Gastrocnemius medialis (tissue), 4 donors: ENCODE measurements around the gene KCNQ2. TPM values are rescaled to one million over a fixed set of nuclear protein-coding genes. Genes with fewer than 3 reads are reported as not detected.

ENCODE experiments used
- ATAC-seq, 2 donors: fragments of 150-250 bp; one replicate each; pipeline ENCODE4 v1.9.1; 2016
- DNase-seq, 2 donors: peaks; one replicate each; pipeline ENCODE4 v3.0.0-alpha.2; 2019
- H3K27ac ChIP-seq, 4 donors: fragments of 200-600 bp; sonication (generic); 1 replicate in 1 of 4; 2 replicates in 3 of 4; pipeline ENCODE4 v1.5.1; 2016 to 2018; ENCODE audit warnings: mild to moderate bottlenecking in 2 of 4, moderate library complexity in 1 of 4
- H3K27me3 ChIP-seq, 3 donors: fragments of 200-600 bp; sonication (generic) in 2 of 3; 1 replicate in 1 of 3; 2 replicates in 2 of 3; pipeline versions ENCODE4 v1.5.1 to v1.6.0; 2016 to 2019; ENCODE audit warnings: mild to moderate bottlenecking in 1 of 3, moderate library complexity in 1 of 3
- H3K36me3 ChIP-seq, 2 donors: fragments of 200-600 bp; sonication (generic) in 1 of 2; one replicate each; pipeline ENCODE4 v1.5.1; 2017 to 2018
- H3K4me1 ChIP-seq, 2 donors: fragments of 200-600 bp; sonication (generic) in 1 of 2; one replicate each; pipeline ENCODE4 v1.5.1; 2016 to 2017; ENCODE audit warnings: mild to moderate bottlenecking in 2 of 2
- H3K4me3 ChIP-seq, 4 donors: fragments of 200-600 bp; sonication (generic) in 3 of 4; 1 replicate in 1 of 4; 2 replicates in 3 of 4; pipeline ENCODE4 v1.5.1; 2016 to 2019; ENCODE audit warnings: mild to moderate bottlenecking in 2 of 4
- H3K9me3 ChIP-seq, 3 donors: fragments of 200-600 bp; sonication (generic) in 2 of 3; 1 replicate in 1 of 3; 2 replicates in 2 of 3; pipeline ENCODE4 v1.5.1; 2016 to 2019
- POLR2A ChIP-seq, 2 donors: fragments of 450-650 bp; IDR thresholded peaks; one replicate each; pipeline ENCODE4 v1.6.1; 2017; ENCODE audit warnings: antibody characterized with exemption in 2 of 2, mild to moderate bottlenecking in 2 of 2, moderate library complexity in 2 of 2
- in situ Hi-C, 4 donors: fragments of 200-750 bp; cut with MboI; loops; one replicate each; pipeline versions ENCODE4 v1.15.0 to v1.8.0; 2017; ENCODE audit warnings: low sequenced_read_pairs in 4 of 4
- intact Hi-C: fragments of 100-400 bp; cut with DNase I; formaldehyde crosslinking; loops from one replicate; pipeline ENCODE4 v1.15.1; 2023; ENCODE audit warnings: low total_unique reads
- total RNA-seq, 4 donors: library from RNA; depleted of rRNA; stranded (reverse); fragments of >200 nt; gene quantifications; one replicate each; pipeline versions ENCODE4 v1.1.0 to v1.2.3, GENCODE V29; 2016
- TF ChIP-seq, protein P1 (sequence below), 5 experiments: fragments of 450-650 bp in 3 of 5; fragments of 200-600 bp in 2 of 5; sonication (generic) in 2 of 5; IDR thresholded peaks in 4 of 5; conservative IDR thresholded peaks in 1 of 5; 1 replicate in 4 of 5; 2 replicates in 1 of 5; pipeline ENCODE4 v1.5.1; 2016 to 2019; ENCODE audit warnings: antibody characterized with exemption in 5 of 5, mild to moderate bottlenecking in 3 of 5, moderate library complexity in 3 of 5

The KCNQ2 gene
- total RNA-seq, 4 donors from 2014 or later: not detected

DNA sequence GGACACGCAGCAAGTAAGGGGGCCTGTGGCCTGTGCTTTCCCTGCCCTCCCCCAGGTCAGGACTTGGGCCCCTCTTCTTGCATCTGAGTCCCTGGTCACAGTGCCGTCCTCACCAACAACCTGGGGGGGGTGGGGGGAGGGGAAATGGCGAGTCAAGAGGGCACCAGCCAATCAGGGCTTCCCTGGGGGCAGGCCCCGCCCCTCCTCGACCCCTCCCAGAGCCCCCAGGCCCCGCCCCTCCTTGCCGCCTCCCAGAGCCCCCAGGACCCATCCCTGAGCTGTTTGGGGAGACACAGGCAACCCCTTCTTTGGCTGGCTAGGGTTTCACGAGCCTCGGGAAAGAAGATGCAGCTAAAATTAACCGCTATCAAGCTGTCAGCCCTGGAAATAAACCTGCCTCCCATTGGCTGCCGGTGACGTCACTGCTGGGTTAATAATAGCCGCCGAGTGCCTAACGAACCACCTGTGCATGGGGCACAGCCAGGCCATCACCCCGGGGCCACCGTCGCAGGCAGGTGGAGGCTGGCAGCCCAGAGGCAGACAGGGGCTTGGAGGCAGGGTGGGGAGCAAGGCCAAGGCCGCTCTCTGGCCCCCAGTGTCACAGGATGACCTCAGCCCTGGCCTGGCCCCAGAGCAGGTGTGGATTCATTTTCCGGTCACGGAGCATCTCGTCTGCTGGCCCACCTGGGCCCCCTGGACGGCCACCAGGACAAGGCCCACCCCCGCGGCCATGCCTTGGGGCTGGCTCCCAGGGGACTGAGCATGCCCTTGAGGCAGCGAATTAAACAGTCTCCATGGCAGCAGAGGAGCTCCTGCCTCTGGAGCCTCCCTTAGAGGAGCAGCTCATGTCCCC lies 29.6 kb upstream of the KCNQ2 start:
- in situ Hi-C loops: no loop called here
- intact Hi-C loops: no loop called here
- H3K9me3 ChIP-seq: no peaks in the 10 kb centered on the region
- H3K36me3 ChIP-seq: no peaks in the 10 kb centered on the region
- TF ChIP-seq, protein P1, sequence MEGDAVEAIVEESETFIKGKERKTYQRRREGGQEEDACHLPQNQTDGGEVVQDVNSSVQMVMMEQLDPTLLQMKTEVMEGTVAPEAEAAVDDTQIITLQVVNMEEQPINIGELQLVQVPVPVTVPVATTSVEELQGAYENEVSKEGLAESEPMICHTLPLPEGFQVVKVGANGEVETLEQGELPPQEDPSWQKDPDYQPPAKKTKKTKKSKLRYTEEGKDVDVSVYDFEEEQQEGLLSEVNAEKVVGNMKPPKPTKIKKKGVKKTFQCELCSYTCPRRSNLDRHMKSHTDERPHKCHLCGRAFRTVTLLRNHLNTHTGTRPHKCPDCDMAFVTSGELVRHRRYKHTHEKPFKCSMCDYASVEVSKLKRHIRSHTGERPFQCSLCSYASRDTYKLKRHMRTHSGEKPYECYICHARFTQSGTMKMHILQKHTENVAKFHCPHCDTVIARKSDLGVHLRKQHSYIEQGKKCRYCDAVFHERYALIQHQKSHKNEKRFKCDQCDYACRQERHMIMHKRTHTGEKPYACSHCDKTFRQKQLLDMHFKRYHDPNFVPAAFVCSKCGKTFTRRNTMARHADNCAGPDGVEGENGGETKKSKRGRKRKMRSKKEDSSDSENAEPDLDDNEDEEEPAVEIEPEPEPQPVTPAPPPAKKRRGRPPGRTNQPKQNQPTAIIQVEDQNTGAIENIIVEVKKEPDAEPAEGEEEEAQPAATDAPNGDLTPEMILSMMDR (IDR thresholded peaks at IDR 0.05 in 4 of 5, conservative IDR thresholded peaks at IDR 0.05 in 1 of 5): no peak
- TF ChIP-seq POLR2A (IDR thresholded peaks at IDR 0.05): peak; percentile 84 to 86
- peak overlapping the region; percentile 94 to 100 (median 98) for H3K27ac ChIP-seq
- no peaks in the 10 kb centered on the region for H3K27me3 ChIP-seq
- DNase-seq: peak; percentile 90 to 96
- H3K4me3 ChIP-seq: peak overlapping the region in 1 of 4 donors; percentile 1
- ATAC-seq: peak; percentile 52 to 67
- peaks cover 20 to 34% of the 10 kb centered on the region in 2 donors for H3K4me1 ChIP-seq

DNA sequence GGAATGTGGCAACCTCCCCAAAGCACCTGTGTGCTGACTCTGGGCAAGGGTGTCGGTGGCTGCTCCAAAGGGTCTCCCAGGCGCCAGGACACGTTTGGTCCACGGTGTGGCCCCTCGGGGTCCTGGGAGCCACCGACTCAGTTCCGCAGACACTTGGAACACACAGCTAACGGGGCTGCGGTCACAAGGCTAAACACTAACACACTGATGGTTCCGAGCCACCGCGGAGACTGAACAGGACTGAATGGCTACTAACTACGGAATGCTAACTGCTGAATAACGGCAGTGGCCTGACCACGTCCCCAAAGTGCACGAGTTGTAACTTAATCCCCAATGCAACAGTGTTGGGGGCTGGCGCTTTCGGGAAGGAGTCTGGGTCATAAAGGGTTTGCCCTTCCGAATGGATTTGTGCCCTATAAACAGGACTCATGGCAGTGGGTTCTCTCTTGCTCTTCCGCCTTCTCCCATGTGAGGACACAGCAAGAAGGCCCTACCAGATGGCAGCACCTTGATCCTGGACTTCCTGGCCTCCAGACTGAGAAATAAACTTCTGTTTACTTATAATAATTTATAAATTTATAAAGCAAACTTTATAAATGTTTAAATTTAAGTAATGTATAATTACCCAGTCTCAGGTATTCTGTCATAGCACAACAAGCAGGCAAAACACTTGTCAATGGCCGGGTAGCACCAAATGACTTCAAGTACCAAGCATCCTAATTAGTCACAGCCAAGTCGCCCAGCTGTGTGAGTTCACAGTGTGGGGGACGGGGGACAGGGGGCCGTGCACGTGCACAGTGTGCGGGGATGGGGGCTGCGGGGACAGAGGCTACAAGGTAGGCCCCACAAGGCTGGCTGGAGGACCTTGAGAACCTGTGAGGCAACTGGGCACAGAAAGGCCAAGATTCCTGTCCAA lies 28.7 kb upstream of the KCNQ2 start:
- TF ChIP-seq, protein P1 (IDR thresholded peaks at IDR 0.05 in 4 of 5, conservative IDR thresholded peaks at IDR 0.05 in 1 of 5): no peak
- TF ChIP-seq POLR2A (IDR thresholded peaks at IDR 0.05): no peak
- Histone ChIP-seq H3K4me3 (peak overlapping the region in 3 of 4 donors; percentile 18 to 88 (median 22)), H3K27ac (peak overlapping the region; percentile 94 to 100 (median 98)), H3K4me1 (peaks cover 27 to 42% of the 10 kb centered on the region in 2 donors), H3K9me3 (no peaks in the 10 kb centered on the region), H3K36me3 (no peaks in the 10 kb centered on the region), H3K27me3 (no peaks in the 10 kb centered on the region)
- DNase-seq (peak; percentile 51 to 83), ATAC-seq (peak; percentile 35 to 42)
- intact Hi-C loops (no loop called here), in situ Hi-C loops (no loop called here)

DNA sequence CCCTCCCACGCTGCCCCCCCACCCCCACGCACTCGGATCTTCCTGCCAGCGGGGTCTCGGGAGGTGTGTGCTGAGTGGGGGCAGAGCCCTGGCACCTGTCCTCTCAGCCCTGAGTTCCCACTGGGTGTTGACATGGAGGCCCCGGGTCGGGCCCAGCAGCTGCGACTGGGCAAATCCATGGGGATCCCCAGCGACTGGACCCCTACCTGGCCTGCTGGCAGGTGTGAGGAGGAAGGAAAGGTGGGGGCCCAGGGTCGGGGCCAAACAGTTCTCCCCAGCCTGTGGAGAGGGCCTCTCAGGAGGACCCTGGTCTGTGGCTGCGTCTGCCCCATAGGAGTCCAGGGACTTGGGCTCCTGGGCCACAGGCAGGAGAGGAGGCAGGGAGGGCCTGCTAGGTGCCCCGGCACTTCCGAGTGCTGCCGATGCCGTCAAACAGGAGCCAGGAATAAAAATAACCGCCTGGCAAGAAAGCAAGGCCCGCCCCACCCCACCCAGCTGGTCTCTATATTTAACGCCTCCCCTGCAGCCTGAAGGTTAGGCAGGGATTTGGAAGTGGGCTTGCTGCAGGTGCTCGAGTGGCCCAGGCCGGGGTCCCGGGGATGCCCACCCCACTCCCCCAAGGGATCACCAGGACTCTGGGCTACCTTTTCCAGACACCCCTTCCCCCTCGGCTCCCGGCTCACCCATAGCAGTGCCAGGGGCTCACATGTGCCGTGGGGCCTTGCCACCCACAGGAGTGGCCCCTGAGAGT lies 27.9 kb upstream of the KCNQ2 start:
- peak; percentile 91 to 96 for TF ChIP-seq POLR2A (IDR thresholded peaks at IDR 0.05)
- TF ChIP-seq, protein P1 (IDR thresholded peaks at IDR 0.05 in 4 of 5, conservative IDR thresholded peaks at IDR 0.05 in 1 of 5): no peak
- Histone ChIP-seq H3K36me3 (peaks cover 0 to 5% of the 10 kb centered on the region in 2 donors), H3K27ac (peak overlapping the region; percentile 94 to 100 (median 98)), H3K9me3 (no peaks in the 10 kb centered on the region), H3K27me3 (no peaks in the 10 kb centered on the region), H3K4me3 (peak overlapping the region; percentile 17 to 88 (median 44)), H3K4me1 (peaks cover 35 to 51% of the 10 kb centered on the region in 2 donors)
- intact Hi-C loops: no loop called here
- ATAC-seq (peak; percentile 37 to 47), DNase-seq (peak; percentile 73 to 87)
- in situ Hi-C loops: no loop called here

DNA sequence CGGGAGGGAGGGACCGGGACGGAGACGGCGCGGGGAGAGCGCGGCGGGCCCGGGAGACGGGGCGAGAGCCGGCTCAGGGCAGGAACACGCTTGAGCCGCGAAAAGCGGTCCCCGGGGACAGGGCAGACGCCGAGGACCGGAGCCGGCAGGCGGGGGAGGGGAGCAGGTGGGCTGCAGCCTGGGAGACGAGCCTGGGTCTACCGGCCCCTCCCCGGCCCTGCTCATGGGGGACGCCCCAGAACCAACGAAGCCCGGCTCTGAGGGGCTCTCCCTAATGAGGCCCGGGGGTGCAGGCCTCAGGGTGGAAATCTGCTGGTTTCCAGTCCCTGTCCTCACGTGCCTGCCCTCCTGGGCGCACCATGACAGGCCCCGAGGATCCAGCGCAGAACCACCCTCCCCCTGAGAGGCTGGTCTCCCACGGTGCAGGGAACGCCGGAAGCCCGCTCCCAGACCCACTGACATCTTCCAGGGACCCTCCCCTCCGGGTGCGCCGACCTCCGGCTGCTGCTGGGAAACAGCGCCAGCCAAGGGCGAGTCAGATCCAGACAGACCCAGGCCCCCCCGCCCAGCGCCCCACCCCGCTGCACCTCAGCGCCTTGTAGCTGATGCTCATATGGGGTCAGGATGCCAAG lies 27.0 kb upstream of the KCNQ2 start:
- peak overlapping the region; percentile 94 to 100 (median 98) for H3K27ac ChIP-seq
- H3K4me1 ChIP-seq: peaks cover 35 to 60% of the 10 kb centered on the region in 2 donors

More for the DNA sequence above, 27.0 kb upstream of the KCNQ2 start:
- no peak for TF ChIP-seq POLR2A (IDR thresholded peaks at IDR 0.05)
- TF ChIP-seq, protein P1 (IDR thresholded peaks at IDR 0.05 in 4 of 5, conservative IDR thresholded peaks at IDR 0.05 in 1 of 5): no peak
- ATAC-seq (no peak), DNase-seq (peak in 1 of 2 donors; percentile 53)
- Histone ChIP-seq H3K4me3 (peak overlapping the region; percentile 41 to 88 (median 60)), H3K27me3 (no peaks in the 10 kb centered on the region), H3K9me3 (no peaks in the 10 kb centered on the region), H3K36me3 (peaks cover 0 to 14% of the 10 kb centered on the region in 2 donors)
- in situ Hi-C loops (no loop called here), intact Hi-C loops (no loop called here)
